Measurements from ENCODE around the gene ACSM6. TPM values are rescaled to one million over a fixed set of nuclear protein-coding genes. Genes with fewer than 3 reads are reported as not detected.

The ACSM6 gene
- total RNA-seq, 1 experiment from 2014 or later, result 0.10 TPM

DNA sequence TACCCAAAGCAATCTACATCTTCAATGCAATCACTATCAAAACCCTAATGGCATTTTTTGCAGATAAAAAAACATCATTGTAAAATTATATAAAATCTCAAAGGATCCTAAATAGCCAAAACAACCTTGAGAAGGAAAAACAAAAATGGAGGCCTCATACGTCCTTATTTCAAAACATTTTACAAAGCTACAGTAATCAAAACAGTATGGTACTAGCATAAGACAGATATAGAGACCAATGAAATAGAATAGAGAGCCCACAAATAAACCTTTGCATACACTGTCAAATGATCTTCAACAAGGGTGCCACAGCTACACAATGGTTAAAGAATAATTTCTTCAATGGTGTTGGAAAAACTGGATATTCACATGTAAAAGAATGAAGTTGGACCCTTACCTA lies 62.2 kb downstream of the ACSM6 start:
- in situ Hi-C loops (cut with HindIII; ENCODE audit: low pct_unique_long_range_greater_than_20kb, low sequenced_read_pairs), result no loop called here

GRCh38 chr10:95257849-95258248 lies 63.8 kb downstream of the ACSM6 start:
- in situ Hi-C loops (cut with HindIII; ENCODE audit: low pct_unique_long_range_greater_than_20kb, low sequenced_read_pairs), result no loop called here
- DNase-seq (ENCODE audit: low read depth), result no peak

More for the DNA sequence above, 62.2 kb downstream of the ACSM6 start:
- no peak for DNase-seq (ENCODE audit: low read depth)

GRCh38 chr10:95260397-95260881 lies 66.4 kb downstream of the ACSM6 start:
- DNase-seq (ENCODE audit: low read depth), result peak; percentile 75
- in situ Hi-C loops (cut with HindIII; ENCODE audit: low pct_unique_long_range_greater_than_20kb, low sequenced_read_pairs), result no loop called here

DNA sequence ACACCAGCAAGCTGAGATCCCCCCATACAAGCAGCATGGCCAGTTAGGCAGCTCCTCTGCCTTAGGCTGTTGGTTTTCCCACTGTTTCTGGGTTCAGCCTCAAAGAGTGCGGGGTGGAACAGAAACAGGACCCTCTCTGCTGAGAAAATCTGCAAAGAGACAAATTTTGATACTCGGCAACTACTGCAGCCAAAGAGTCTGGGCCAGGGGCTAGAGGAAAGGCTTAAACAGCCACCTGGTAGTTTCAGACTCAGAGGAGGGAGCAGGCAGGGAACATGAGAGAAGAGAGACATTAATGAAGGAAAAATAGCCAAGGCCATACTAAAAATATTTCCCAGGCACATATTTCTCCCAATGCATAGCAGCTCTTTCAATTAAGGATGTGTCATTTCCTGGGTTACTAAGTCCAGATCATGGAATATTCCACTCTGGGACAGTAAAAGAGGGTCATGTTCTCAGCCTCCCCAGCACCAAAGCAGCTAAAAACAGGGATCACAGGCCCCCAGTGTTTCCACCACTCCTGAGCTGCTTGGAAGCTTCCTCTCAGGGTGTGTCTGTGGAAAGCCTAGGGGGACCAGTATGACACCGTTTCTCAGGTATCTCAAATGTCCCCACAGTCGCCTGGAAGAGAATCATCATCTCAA lies 67.0 kb downstream of the ACSM6 start:
- in situ Hi-C loops (cut with HindIII; ENCODE audit: low pct_unique_long_range_greater_than_20kb, low sequenced_read_pairs), result no loop called here
- DNase-seq (ENCODE audit: low read depth), result no peak

- DNase-seq (ENCODE audit: low read depth), result no peak
- in situ Hi-C loops (cut with HindIII; ENCODE audit: low pct_unique_long_range_greater_than_20kb, low sequenced_read_pairs), result no loop called here
Measured at GRCh38 chr10:95261926-95262325, 67.9 kb downstream of the ACSM6 start.

DNA sequence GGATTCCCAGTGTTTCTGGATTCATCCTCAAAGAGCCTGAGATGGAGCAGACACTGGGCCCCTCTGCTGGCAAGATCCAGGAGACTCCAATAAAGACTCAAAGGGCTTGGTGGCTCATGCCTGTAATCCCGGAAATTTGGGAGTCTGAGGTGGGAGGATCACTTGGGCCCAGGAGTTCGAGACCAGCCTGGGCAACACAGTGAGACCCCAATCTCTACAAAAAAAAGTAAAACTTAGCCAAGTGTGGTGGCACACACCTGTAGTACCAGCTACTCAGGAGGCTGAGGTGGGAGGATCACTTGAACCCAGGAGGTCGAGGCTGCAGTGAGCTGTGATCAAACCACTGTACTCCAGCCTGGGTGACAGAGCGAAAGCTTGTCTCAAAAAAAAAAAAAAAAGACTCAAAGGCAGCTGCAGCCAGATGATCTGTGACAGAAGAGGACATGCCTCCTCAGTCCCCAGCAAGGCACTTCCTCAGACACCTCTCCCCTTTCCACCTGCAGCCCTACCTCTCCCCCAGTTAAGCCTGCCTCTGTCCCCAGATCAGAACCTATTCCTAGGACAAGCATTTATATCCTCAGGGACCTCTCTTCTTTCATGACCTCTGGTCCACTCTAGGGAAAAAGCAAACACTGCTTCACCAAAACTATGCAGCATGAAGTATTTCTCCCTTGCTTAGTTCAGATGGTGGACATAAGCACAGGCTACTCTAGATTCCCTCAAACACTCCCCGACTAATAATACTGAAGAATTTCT lies 68.9 kb downstream of the ACSM6 start:
- in situ Hi-C loops (cut with HindIII; ENCODE audit: low pct_unique_long_range_greater_than_20kb, low sequenced_read_pairs), result no loop called here
- no peak for DNase-seq (ENCODE audit: low read depth)

GRCh38 chr10:95263864-95264226 lies 69.8 kb downstream of the ACSM6 start:
- in situ Hi-C loops (cut with HindIII; ENCODE audit: low pct_unique_long_range_greater_than_20kb, low sequenced_read_pairs), result no loop called here
- DNase-seq (ENCODE audit: low read depth), result no peak

GRCh38 chr10:95264227-95265051 lies 70.4 kb downstream of the ACSM6 start:
- DNase-seq (ENCODE audit: low read depth), result peak; percentile 28
- in situ Hi-C loops (cut with HindIII; ENCODE audit: low pct_unique_long_range_greater_than_20kb, low sequenced_read_pairs), result no loop called here

- DNase-seq (ENCODE audit: low read depth), result no peak
- in situ Hi-C loops (cut with HindIII; ENCODE audit: low pct_unique_long_range_greater_than_20kb, low sequenced_read_pairs), result no loop called here
Measured at GRCh38 chr10:95265572-95265971, 71.5 kb downstream of the ACSM6 start.

DNA sequence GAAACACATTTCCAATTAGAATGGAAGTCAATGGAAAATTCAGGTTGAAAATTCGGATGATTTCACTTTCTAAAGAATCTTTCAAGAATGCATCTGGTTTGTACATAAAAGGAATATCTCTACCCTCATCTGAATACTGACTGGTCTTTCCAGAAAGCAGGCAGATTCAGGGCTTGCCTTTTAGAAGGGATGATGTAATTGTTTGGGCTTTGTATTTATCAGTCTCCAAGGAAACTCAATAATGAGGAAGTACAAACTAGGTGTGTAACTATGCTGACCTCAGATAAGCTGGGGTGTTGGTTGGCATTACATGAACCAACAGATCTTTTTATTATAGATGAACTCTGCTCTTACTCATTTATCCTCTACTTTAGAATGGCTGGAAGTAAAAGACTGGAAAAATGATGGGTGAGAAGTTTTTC lies 72.6 kb downstream of the ACSM6 start:
- in situ Hi-C loops (cut with HindIII; ENCODE audit: low pct_unique_long_range_greater_than_20kb, low sequenced_read_pairs), result no loop called here
- peak; percentile 82 for DNase-seq (ENCODE audit: low read depth)

DNA sequence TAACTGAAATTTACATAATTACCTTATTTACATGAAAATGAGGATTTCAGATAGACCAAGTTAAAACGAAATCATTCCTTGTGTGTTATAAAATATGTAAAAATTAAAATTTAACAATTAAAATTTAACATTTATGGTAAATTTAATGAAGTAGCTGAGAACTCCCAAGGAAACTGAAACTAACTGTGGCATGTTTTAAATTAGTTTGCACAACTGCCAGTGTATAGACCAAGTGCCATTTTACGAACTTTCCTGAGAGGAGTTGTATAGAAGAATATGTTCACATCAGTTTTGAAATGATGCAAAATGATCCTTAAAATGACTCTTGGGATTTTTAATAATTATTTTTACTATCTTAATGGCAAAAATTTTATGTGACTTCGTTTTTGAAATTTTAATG lies 73.2 kb downstream of the ACSM6 start:
- in situ Hi-C loops (cut with HindIII; ENCODE audit: low pct_unique_long_range_greater_than_20kb, low sequenced_read_pairs), result no loop called here

GRCh38 chr10:95268438-95268837 lies 74.4 kb downstream of the ACSM6 start:
- in situ Hi-C loops (cut with HindIII; ENCODE audit: low pct_unique_long_range_greater_than_20kb, low sequenced_read_pairs), result no loop called here
- DNase-seq (ENCODE audit: low read depth), result no peak

More for the DNA sequence above, 73.2 kb downstream of the ACSM6 start:
- DNase-seq (ENCODE audit: low read depth), result no peak

GRCh38 chr10:95273393-95274312 lies 79.6 kb downstream of the ACSM6 start:
- in situ Hi-C loops (cut with HindIII; ENCODE audit: low pct_unique_long_range_greater_than_20kb, low sequenced_read_pairs), result no loop called here
- peak; percentile 61 for DNase-seq (ENCODE audit: low read depth)

GRCh38 chr10:95275726-95276366 lies 81.8 kb downstream of the ACSM6 start:
- in situ Hi-C loops (cut with HindIII; ENCODE audit: low pct_unique_long_range_greater_than_20kb, low sequenced_read_pairs), result no loop called here
- DNase-seq (ENCODE audit: low read depth), result no peak

GRCh38 chr10:95276367-95277200 lies 82.5 kb downstream of the ACSM6 start:
- DNase-seq (ENCODE audit: low read depth), result no peak
- in situ Hi-C loops (cut with HindIII; ENCODE audit: low pct_unique_long_range_greater_than_20kb, low sequenced_read_pairs), result no loop called here

DNA sequence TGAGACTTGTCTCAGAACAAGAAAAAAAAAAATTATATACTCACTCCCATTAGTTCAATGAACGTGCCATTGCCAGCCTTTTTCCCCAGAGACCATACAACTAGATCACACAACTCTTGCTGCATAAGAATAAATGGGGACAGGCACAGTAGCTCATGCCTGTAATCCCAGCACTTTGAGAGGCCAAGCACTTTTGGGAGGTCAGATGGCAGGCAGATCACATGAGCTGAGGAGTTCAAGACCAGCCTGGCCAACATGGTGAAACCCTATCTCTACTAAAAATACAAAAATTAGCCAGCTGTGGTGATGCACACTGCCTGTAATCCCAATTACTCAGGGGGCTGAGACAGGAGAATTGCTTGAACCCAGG lies 83.1 kb downstream of the ACSM6 start:
- in situ Hi-C loops (cut with HindIII; ENCODE audit: low pct_unique_long_range_greater_than_20kb, low sequenced_read_pairs), result no loop called here
- DNase-seq (ENCODE audit: low read depth), result no peak

GRCh38 chr10:95277614-95278013 lies 83.6 kb downstream of the ACSM6 start:
- in situ Hi-C loops (cut with HindIII; ENCODE audit: low pct_unique_long_range_greater_than_20kb, low sequenced_read_pairs), result no loop called here
- no peak for DNase-seq (ENCODE audit: low read depth)

All from Caki2 (cell line).